BLaER1 (cell line): Measurements from ENCODE around the gene MGAT4B.

Experiments
- H3K27ac ChIP-seq: shearing (Covaris generic); formaldehyde crosslinking; 2 replicates; pipeline ENCODE4 v1.8.1; 2022
- H3K27me3 ChIP-seq: shearing (Covaris generic); formaldehyde crosslinking; 2 replicates; pipeline ENCODE4 v1.8.1; 2022
- H3K36me3 ChIP-seq: shearing (Covaris generic); formaldehyde crosslinking; 2 replicates; pipeline ENCODE4 v1.8.1; 2022
- H3K4me1 ChIP-seq: shearing (Covaris generic); formaldehyde crosslinking; 2 replicates; pipeline ENCODE4 v1.8.1; 2022
- H3K4me2 ChIP-seq: shearing (Covaris generic); formaldehyde crosslinking; 2 replicates; pipeline ENCODE4 v1.8.1; 2022
- H3K4me3 ChIP-seq: shearing (Covaris generic); formaldehyde crosslinking; 2 replicates; pipeline ENCODE4 v1.8.1; 2022
- H3K9ac ChIP-seq: shearing (Covaris generic); formaldehyde crosslinking; 2 replicates; pipeline ENCODE4 v1.8.1; 2022
- H3K9me3 ChIP-seq: shearing (Covaris generic); formaldehyde crosslinking; 2 replicates; pipeline ENCODE4 v1.8.1; 2022
- H4K20me1 ChIP-seq: shearing (Covaris generic); formaldehyde crosslinking; 2 replicates; pipeline ENCODE4 v1.8.1; 2022
- Cebpa-rat ChIP-seq: shearing (Covaris generic); IDR thresholded peaks from 2 replicates; pipeline ENCODE4 v1.8.1; 2022

The MGAT4B gene

GRCh38 chr5:179777456-179777855 is 29.2 kb downstream of the MGAT4B start:
- Histone ChIP-seq H4K20me1 (peaks cover 80% of the 10 kb centered on the region), H3K36me3 (peaks cover 97% of the 10 kb centered on the region), H3K27ac (no peak overlapping the region), H3K27me3 (no peaks in the 10 kb centered on the region), H3K9me3 (no peaks in the 10 kb centered on the region), H3K4me1 (no peaks in the 10 kb centered on the region), H3K4me3 (no peak overlapping the region), H3K9ac (no peak overlapping the region), H3K4me2 (no peak overlapping the region)
- no peak for TF ChIP-seq Cebpa-rat

- no peak overlapping the region for H3K9ac ChIP-seq
Measured at GRCh38 chr5:179776411-179776938, 30.2 kb downstream of the MGAT4B start.

GRCh38 chr5:179774442-179774841 is 32.2 kb downstream of the MGAT4B start:
- no peak overlapping the region for H3K4me2 ChIP-seq
- no peak overlapping the region for H3K27ac ChIP-seq
- no peak overlapping the region for H3K4me3 ChIP-seq
- H3K27me3 ChIP-seq: no peaks in the 10 kb centered on the region
- no peak overlapping the region for H3K9ac ChIP-seq
- H3K4me1 ChIP-seq: no peaks in the 10 kb centered on the region
- H3K36me3 ChIP-seq: peaks cover 100% of the 10 kb centered on the region
- H4K20me1 ChIP-seq: peaks cover 97% of the 10 kb centered on the region
- no peaks in the 10 kb centered on the region for H3K9me3 ChIP-seq
- no peak for TF ChIP-seq Cebpa-rat

More at GRCh38 chr5:179776411-179776938, 30.2 kb downstream of the MGAT4B start:
- TF ChIP-seq Cebpa-rat: no peak
- no peak overlapping the region for H3K4me2 ChIP-seq
- H3K9me3 ChIP-seq: no peaks in the 10 kb centered on the region
- no peaks in the 10 kb centered on the region for H3K4me1 ChIP-seq
- H3K27ac ChIP-seq: no peak overlapping the region
- peaks cover 87% of the 10 kb centered on the region for H4K20me1 ChIP-seq
- H3K36me3 ChIP-seq: peaks cover 99% of the 10 kb centered on the region
- H3K4me3 ChIP-seq: no peak overlapping the region
- H3K27me3 ChIP-seq: no peaks in the 10 kb centered on the region

GRCh38 chr5:179773686-179774040 is 33.0 kb downstream of the MGAT4B start:
- no peak overlapping the region for H3K4me2 ChIP-seq
- peaks cover 100% of the 10 kb centered on the region for H3K36me3 ChIP-seq
- H4K20me1 ChIP-seq: peaks cover 97% of the 10 kb centered on the region
- no peaks in the 10 kb centered on the region for H3K4me1 ChIP-seq
- no peak overlapping the region for H3K27ac ChIP-seq
- H3K27me3 ChIP-seq: no peaks in the 10 kb centered on the region
- H3K4me3 ChIP-seq: no peak overlapping the region
- H3K9me3 ChIP-seq: no peaks in the 10 kb centered on the region
- no peak for TF ChIP-seq Cebpa-rat
- H3K9ac ChIP-seq: no peak overlapping the region

GRCh38 chr5:179772351-179772750 is 34.3 kb downstream of the MGAT4B start:
- H3K9me3 ChIP-seq: no peaks in the 10 kb centered on the region
- H3K9ac ChIP-seq: no peak overlapping the region
- H4K20me1 ChIP-seq: peaks cover 97% of the 10 kb centered on the region
- H3K27me3 ChIP-seq: no peaks in the 10 kb centered on the region
- no peak overlapping the region for H3K4me3 ChIP-seq
- peaks cover 100% of the 10 kb centered on the region for H3K36me3 ChIP-seq
- H3K4me1 ChIP-seq: no peaks in the 10 kb centered on the region
- H3K4me2 ChIP-seq: no peak overlapping the region
- TF ChIP-seq Cebpa-rat: no peak
- H3K27ac ChIP-seq: no peak overlapping the region

- Histone ChIP-seq H3K4me1 (no peaks in the 10 kb centered on the region), H3K4me3 (no peak overlapping the region), H4K20me1 (peaks cover 97% of the 10 kb centered on the region), H3K9me3 (no peaks in the 10 kb centered on the region), H3K27ac (no peak overlapping the region), H3K4me2 (no peak overlapping the region), H3K27me3 (no peaks in the 10 kb centered on the region), H3K36me3 (peaks cover 100% of the 10 kb centered on the region), H3K9ac (no peak overlapping the region)
- TF ChIP-seq Cebpa-rat: no peak
Measured at GRCh38 chr5:179771311-179771895, 35.3 kb downstream of the MGAT4B start.

- Histone ChIP-seq H3K9me3 (no peaks in the 10 kb centered on the region), H3K4me1 (no peaks in the 10 kb centered on the region), H3K4me2 (no peak overlapping the region), H3K4me3 (no peak overlapping the region), H3K27ac (no peak overlapping the region), H4K20me1 (peaks cover 97% of the 10 kb centered on the region), H3K36me3 (peaks cover 100% of the 10 kb centered on the region), H3K9ac (no peak overlapping the region), H3K27me3 (no peaks in the 10 kb centered on the region)
- TF ChIP-seq Cebpa-rat: no peak
Measured at GRCh38 chr5:179769796-179770195, 36.9 kb downstream of the MGAT4B start.

GRCh38 chr5:179769271-179769670 is 37.4 kb downstream of the MGAT4B start:
- H4K20me1 ChIP-seq: peaks cover 97% of the 10 kb centered on the region
- H3K27ac ChIP-seq: no peak overlapping the region
- no peak overlapping the region for H3K4me2 ChIP-seq
- no peak overlapping the region for H3K9ac ChIP-seq
- peaks cover 100% of the 10 kb centered on the region for H3K36me3 ChIP-seq
- no peaks in the 10 kb centered on the region for H3K27me3 ChIP-seq
- H3K4me1 ChIP-seq: no peaks in the 10 kb centered on the region
- H3K4me3 ChIP-seq: no peak overlapping the region
- TF ChIP-seq Cebpa-rat: no peak
- no peaks in the 10 kb centered on the region for H3K9me3 ChIP-seq

- H3K4me3 ChIP-seq: no peak overlapping the region
- peaks cover 100% of the 10 kb centered on the region for H3K36me3 ChIP-seq
- H3K27me3 ChIP-seq: no peaks in the 10 kb centered on the region
- H3K9ac ChIP-seq: no peak overlapping the region
- H3K27ac ChIP-seq: no peak overlapping the region
- H4K20me1 ChIP-seq: peaks cover 97% of the 10 kb centered on the region
- no peak overlapping the region for H3K4me2 ChIP-seq
- no peak for TF ChIP-seq Cebpa-rat
- no peaks in the 10 kb centered on the region for H3K9me3 ChIP-seq
- H3K4me1 ChIP-seq: peaks cover 2% of the 10 kb centered on the region; the same call in 1 of the 2 replicates
Measured at GRCh38 chr5:179768326-179769085, 38.2 kb downstream of the MGAT4B start.

- Histone ChIP-seq H3K4me1 (peaks cover 11% of the 10 kb centered on the region), H3K4me3 (no peak overlapping the region), H3K27ac (no peak overlapping the region), H3K4me2 (no peak overlapping the region), H3K27me3 (no peaks in the 10 kb centered on the region), H3K9me3 (no peaks in the 10 kb centered on the region), H3K9ac (no peak overlapping the region), H3K36me3 (peaks cover 91% of the 10 kb centered on the region), H4K20me1 (peaks cover 97% of the 10 kb centered on the region)
- no peak for TF ChIP-seq Cebpa-rat
Measured at GRCh38 chr5:179767496-179768100, 39.1 kb downstream of the MGAT4B start.
